Activated CD4-positive, alpha-beta T cell treated with anti-CD3 and anti-CD28 coated beads for 4 hours (primary cell): ENCODE results near the gene KISS1R.
A peak's percentile ranks its signal among the peaks of the same experiment; 100 is the strongest.

Experiments used
- DNase-seq, 2 donors: peaks; one replicate each; pipeline ENCODE4 v3.0.0-alpha.2; 2020

The KISS1R gene

GRCh38 chr19:900302-901111 lies 16.6 kb upstream of the KISS1R start:
- no peak for DNase-seq

- no peak for DNase-seq
Observed at GRCh38 chr19:901216-902092, 15.7 kb upstream of the KISS1R start.

GRCh38 chr19:902093-902370 lies 15.1 kb upstream of the KISS1R start:
- no peak for DNase-seq

GRCh38 chr19:902446-903226 lies 14.5 kb upstream of the KISS1R start:
- DNase-seq = no peak

- no peak for DNase-seq
Observed at GRCh38 chr19:903266-903797, 13.8 kb upstream of the KISS1R start.

- DNase-seq = no peak
Observed at GRCh38 chr19:904545-904944, 12.6 kb upstream of the KISS1R start.

- DNase-seq = no peak
Observed at GRCh38 chr19:906480-906879, 10.7 kb upstream of the KISS1R start.

- no peak for DNase-seq
Observed at GRCh38 chr19:907183-907853, 9.8 kb upstream of the KISS1R start.

- no peak for DNase-seq
Observed at GRCh38 chr19:911197-912033, 5.7 kb upstream of the KISS1R start.

GRCh38 chr19:912181-913079 lies 4.7 kb upstream of the KISS1R start:
- peak in 1 of 2 donors; percentile 41 for DNase-seq

- peak; percentile 84 for DNase-seq
Observed at GRCh38 chr19:913080-913748, 3.9 kb upstream of the KISS1R start, which contains the start of gene R3HDM4. R3HDM4 (minus strand) TSS chr19:913219; CDS start chr19:913157, 62 bp downstream.

GRCh38 chr19:916645-917322 lies 349 bp upstream of the KISS1R start:
- DNase-seq = peak in 1 of 2 donors; percentile 58

GRCh38 chr19:918152-918437 lies 962 bp downstream of the KISS1R start:
- DNase-seq = no peak

GRCh38 chr19:918481-919198 lies 1.5 kb downstream of the KISS1R start:
- peak; percentile 26 to 29 for DNase-seq

- peak; percentile 30 to 54 for DNase-seq
Observed at GRCh38 chr19:919199-920050, 2.3 kb downstream of the KISS1R start.

- DNase-seq = peak; percentile 65 to 68
Observed at GRCh38 chr19:920051-920864, 3.1 kb downstream of the KISS1R start.
